Mesothelial cell of epicardium (in vitro differentiated cells): Measurements from ENCODE around the gene KCNK17. TPM values are rescaled to one million over a fixed set of nuclear protein-coding genes. Genes with fewer than 3 reads are reported as not detected.

ENCODE experiments used
- DNase-seq, 2 experiments: peaks; one replicate each; pipeline ENCODE4 v3.0.0; 2021; ENCODE audit warnings: low spot score in 2 of 2; ENCODE audit not compliant: unreplicated experiment in 2 of 2
- H3K27ac Mint-ChIP-seq: 2 replicates; pipeline ENCODE4 v1.8.0; 2021; ENCODE audit warnings: mixed read lengths
- H3K27me3 Mint-ChIP-seq: 2 replicates; pipeline ENCODE4 v1.8.0; 2021; ENCODE audit warnings: low read depth, mixed read lengths
- H3K36me3 Mint-ChIP-seq: 2 replicates; pipeline ENCODE4 v1.8.0; 2021; ENCODE audit warnings: mixed read lengths
- H3K4me1 Mint-ChIP-seq: 2 replicates; pipeline ENCODE4 v1.8.0; 2021; ENCODE audit warnings: mixed read lengths
- H3K4me3 Mint-ChIP-seq: 2 replicates; pipeline ENCODE4 v1.8.0; 2021; ENCODE audit warnings: mild to moderate bottlenecking, moderate library complexity, mixed read lengths
- H3K9me3 Mint-ChIP-seq: 2 replicates; pipeline ENCODE4 v1.8.0; 2021; ENCODE audit warnings: mixed read lengths
- CTCF ChIP-seq: fragments of 200-600 bp; sonication (generic); IDR thresholded peaks from one replicate; pipeline ENCODE4 v1.5.0; 2021; ENCODE audit warnings: antibody characterized with exemption; ENCODE audit not compliant: unreplicated experiment
- total RNA-seq: library from RNA; stranded (reverse); gene quantifications from 3 replicates; pipeline ENCODE4 v1.2.1, GENCODE V29; 2021

The KCNK17 gene
- total RNA-seq, 1 donor from 2014 or later: not detected

GRCh38 chr6:39317256-39317655 lies 3.0 kb upstream of the KCNK17 start:
- H3K27ac Mint-ChIP-seq: no peak overlapping the region
- H3K4me3 Mint-ChIP-seq: no peak overlapping the region
- peaks cover 1% of the 10 kb centered on the region for H3K4me1 Mint-ChIP-seq
- peaks cover 98% of the 10 kb centered on the region for H3K27me3 Mint-ChIP-seq
- TF ChIP-seq CTCF: no peak
- no peak for DNase-seq
- H3K9me3 Mint-ChIP-seq: peaks cover 5% of the 10 kb centered on the region
- H3K36me3 Mint-ChIP-seq: no peaks in the 10 kb centered on the region

DNA sequence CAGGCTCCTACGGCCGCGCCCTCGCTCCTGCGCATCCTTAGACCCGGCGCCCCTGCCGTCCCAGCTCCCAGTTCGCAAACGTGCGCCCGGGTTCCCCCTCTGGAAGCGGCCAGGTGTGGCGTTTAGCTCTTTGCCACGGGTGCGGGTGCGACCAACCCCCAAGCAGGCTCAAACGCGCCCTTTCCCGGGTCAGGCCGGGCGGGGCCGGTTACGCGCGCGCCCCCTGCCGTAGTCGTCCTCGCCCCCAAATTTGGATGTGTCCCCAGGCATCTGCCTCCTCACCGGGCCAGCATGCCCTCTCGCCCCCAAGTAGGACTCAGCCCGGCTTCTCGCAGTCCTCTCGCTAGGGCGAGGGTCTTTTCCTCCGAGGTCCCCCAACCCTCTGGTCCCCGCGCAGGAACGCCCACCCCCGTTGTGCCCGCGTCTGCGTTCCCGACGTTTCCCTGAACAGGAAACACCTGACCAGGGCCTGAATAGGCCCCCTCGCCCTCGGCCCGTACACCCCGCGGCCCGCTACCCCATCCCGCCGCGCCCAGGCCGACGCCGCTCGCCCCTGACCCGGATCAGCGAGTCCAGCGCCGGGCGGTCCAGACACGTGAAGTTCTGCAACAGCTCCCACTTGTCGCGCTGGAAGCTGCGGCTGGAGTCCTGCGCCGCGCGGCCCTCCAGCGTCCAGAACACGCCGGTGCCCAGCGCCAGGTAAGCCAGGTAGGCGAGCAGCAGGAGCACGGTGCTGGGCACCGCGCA lies 520 bp downstream of the KCNK17 start:
- Mint-ChIP-seq H3K4me1 (peaks cover 1% of the 10 kb centered on the region), H3K27ac (no peak overlapping the region), H3K9me3 (peaks cover 5% of the 10 kb centered on the region), H3K27me3 (peaks cover 94% of the 10 kb centered on the region), H3K36me3 (no peaks in the 10 kb centered on the region), H3K4me3 (peak overlapping the region; percentile 52)
- DNase-seq: no peak
- TF ChIP-seq CTCF: no peak

- Mint-ChIP-seq H3K4me3 (no peak overlapping the region), H3K27me3 (peaks cover 88% of the 10 kb centered on the region), H3K9me3 (peaks cover 2% of the 10 kb centered on the region), H3K27ac (no peak overlapping the region), H3K4me1 (peaks cover 1% of the 10 kb centered on the region), H3K36me3 (no peaks in the 10 kb centered on the region)
- no peak for DNase-seq
- TF ChIP-seq CTCF: no peak
These were observed 1.2 kb downstream of the KCNK17 start for GRCh38 chr6:39312912-39313525.

DNA sequence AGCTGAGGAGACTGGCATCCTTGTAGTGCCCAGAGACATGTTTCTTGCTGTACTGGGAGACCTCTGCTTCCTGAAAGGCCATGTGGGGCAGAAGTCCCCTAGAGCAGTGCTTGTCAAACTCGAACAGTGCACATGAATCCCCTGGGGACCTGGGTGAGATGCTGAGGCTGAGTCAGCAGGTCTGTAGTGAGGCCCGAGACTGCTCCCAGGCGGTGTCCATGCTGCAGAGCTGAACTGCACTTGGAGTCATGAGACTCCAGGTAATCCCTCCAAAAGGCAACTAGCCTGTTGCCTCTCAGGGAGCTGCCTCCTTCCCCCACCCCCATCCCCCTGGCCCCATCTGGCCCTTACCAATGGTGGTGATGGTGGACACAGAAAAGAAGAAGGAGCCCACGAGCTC lies 3.7 kb downstream of the KCNK17 start:
- H3K4me3 Mint-ChIP-seq: no peak overlapping the region
- no peaks in the 10 kb centered on the region for H3K36me3 Mint-ChIP-seq
- peaks cover 80% of the 10 kb centered on the region for H3K27me3 Mint-ChIP-seq
- no peak overlapping the region for H3K27ac Mint-ChIP-seq
- H3K4me1 Mint-ChIP-seq: peaks cover 1% of the 10 kb centered on the region
- TF ChIP-seq CTCF: no peak
- H3K9me3 Mint-ChIP-seq: no peaks in the 10 kb centered on the region
- DNase-seq: no peak

GRCh38 chr6:39309942-39310531 lies 4.2 kb downstream of the KCNK17 start:
- peak; percentile 51 to 82 for DNase-seq
- H3K4me1 Mint-ChIP-seq: peaks cover 1% of the 10 kb centered on the region
- peaks cover 3% of the 10 kb centered on the region for H3K9me3 Mint-ChIP-seq
- no peaks in the 10 kb centered on the region for H3K36me3 Mint-ChIP-seq
- no peak overlapping the region for H3K27ac Mint-ChIP-seq
- no peak overlapping the region for H3K4me3 Mint-ChIP-seq
- H3K27me3 Mint-ChIP-seq: peaks cover 78% of the 10 kb centered on the region
- peak; percentile 91 for TF ChIP-seq CTCF
